ENCODE results near the gene RPP25L.
A peak's percentile ranks its signal among the peaks of the same experiment; 100 is the strongest.

Gene RPP25L

GRCh38 chr9:34582787-34583186 is 29.1 kb downstream of the RPP25L start:
- no peak overlapping the region for H3K4me3 ChIP-seq (replicated peaks; ENCODE audit: low read depth, low read length)
- TF ChIP-seq CTCF (IDR thresholded peaks at IDR 0.05; ENCODE audit: low read length, missing control alignments), result no peak
- no peak for DNase-seq (ENCODE audit: low read depth)

GRCh38 chr9:34581318-34581717 is 30.6 kb downstream of the RPP25L start:
- TF ChIP-seq CTCF (IDR thresholded peaks at IDR 0.05; ENCODE audit: low read length, missing control alignments), result no peak
- DNase-seq (ENCODE audit: low read depth), result no peak
- no peak overlapping the region for H3K4me3 ChIP-seq (replicated peaks; ENCODE audit: low read depth, low read length)

GRCh38 chr9:34580358-34580757 is 31.5 kb downstream of the RPP25L start:
- no peak overlapping the region for H3K4me3 ChIP-seq (replicated peaks; ENCODE audit: low read depth, low read length)
- no peak for DNase-seq (ENCODE audit: low read depth)
- TF ChIP-seq CTCF (IDR thresholded peaks at IDR 0.05; ENCODE audit: low read length, missing control alignments), result no peak

GRCh38 chr9:34579808-34580163 is 32.1 kb downstream of the RPP25L start:
- DNase-seq (ENCODE audit: low read depth), result no peak
- no peak overlapping the region for H3K4me3 ChIP-seq (replicated peaks; ENCODE audit: low read depth, low read length)
- TF ChIP-seq CTCF (IDR thresholded peaks at IDR 0.05; ENCODE audit: low read length, missing control alignments), result no peak

GRCh38 chr9:34579104-34579807 is 32.6 kb downstream of the RPP25L start:
- no peak overlapping the region for H3K4me3 ChIP-seq (replicated peaks; ENCODE audit: low read depth, low read length)
- no peak for TF ChIP-seq CTCF (IDR thresholded peaks at IDR 0.05; ENCODE audit: low read length, missing control alignments)
- no peak for DNase-seq (ENCODE audit: low read depth)

GRCh38 chr9:34578241-34579103 is 33.4 kb downstream of the RPP25L start:
- TF ChIP-seq CTCF (IDR thresholded peaks at IDR 0.05; ENCODE audit: low read length, missing control alignments), result no peak
- DNase-seq (ENCODE audit: low read depth), result peak; percentile 49
- no peak overlapping the region for H3K4me3 ChIP-seq (replicated peaks; ENCODE audit: low read depth, low read length)
